ENCODE data around the gene DYNC2H1.
A peak's percentile ranks its signal among the peaks of the same experiment; 100 is the strongest.
"Not testable (repeated sequence)": the region's sequence is repeated elsewhere in the genome, so short reads cannot be mapped to it uniquely, and the experiment has no call there.

DYNC2H1 gene

GRCh38 chr11:103091064-103091800 lies 18.0 kb upstream of the DYNC2H1 start:
- H3K4me3 ChIP-seq, result peak overlapping the region; percentile 96
- peaks cover 24% of the 10 kb centered on the region for H3K36me3 ChIP-seq (replicated peaks)
- no peaks in the 10 kb centered on the region for H3K27me3 ChIP-seq (ENCODE audit: low read depth)
- H3K4me1 ChIP-seq, result peaks cover 17% of the 10 kb centered on the region
- no peaks in the 10 kb centered on the region for H3K9me3 ChIP-seq
- in situ Hi-C loops (cut with MboI; ENCODE audit: low sequenced_read_pairs), result no loop called here
- DNase-seq (ENCODE audit: low spot score in 2 of 2), result peak; percentile 49 to 73

- Histone ChIP-seq H3K4me3 (peak within 1 kb of the TSS; percentile 96), H3K4me1 (peaks cover 17% of the 10 kb centered on the region), H3K36me3 (replicated peaks) (peaks cover 22% of the 10 kb centered on the region), H3K9me3 (no peaks in the 10 kb centered on the region), H3K27me3 (ENCODE audit: low read depth) (no peaks in the 10 kb centered on the region)
- peak; percentile 86 to 98 for DNase-seq (ENCODE audit: low spot score in 2 of 2)
- in situ Hi-C loops (cut with MboI; ENCODE audit: low sequenced_read_pairs), result no loop called here
Measured at GRCh38 chr11:103091801-103092524, 17.3 kb upstream of the DYNC2H1 start, which contains the start of gene DCUN1D5. DCUN1D5 (minus strand) TSS chr11:103092160; CDS start chr11:103091872, 288 bp downstream.

- Histone ChIP-seq H3K36me3 (replicated peaks) (no peaks in the 10 kb centered on the region), H3K4me3 (no peak overlapping the region), H3K4me1 (peaks cover 5% of the 10 kb centered on the region), H3K9me3 (no peaks in the 10 kb centered on the region), H3K27me3 (ENCODE audit: low read depth) (no peaks in the 10 kb centered on the region)
- no peak for DNase-seq (ENCODE audit: low spot score in 2 of 2)
- in situ Hi-C loops (cut with MboI; ENCODE audit: low sequenced_read_pairs), result no loop called here
Measured at GRCh38 chr11:103097279-103097678, 11.9 kb upstream of the DYNC2H1 start.

- Histone ChIP-seq H3K27me3 (ENCODE audit: low read depth) (no peaks in the 10 kb centered on the region), H3K4me3 (peak overlapping the region; percentile 61), H3K9me3 (no peaks in the 10 kb centered on the region), H3K4me1 (peaks cover 11% of the 10 kb centered on the region), H3K36me3 (replicated peaks) (no peaks in the 10 kb centered on the region)
- peak in 1 of 2 experiments; percentile 12 for DNase-seq (ENCODE audit: low spot score in 2 of 2)
- in situ Hi-C loops (cut with MboI; ENCODE audit: low sequenced_read_pairs), result no loop called here
Measured at GRCh38 chr11:103109818-103110388, 677 bp downstream of the DYNC2H1 start.

- Histone ChIP-seq H3K9me3 (no peaks in the 10 kb centered on the region), H3K36me3 (replicated peaks) (no peaks in the 10 kb centered on the region), H3K27me3 (ENCODE audit: low read depth) (no peaks in the 10 kb centered on the region), H3K4me1 (peaks cover 11% of the 10 kb centered on the region), H3K4me3 (peak overlapping the region; percentile 61)
- in situ Hi-C loops (cut with MboI; ENCODE audit: low sequenced_read_pairs), result no loop called here
- no peak for DNase-seq (ENCODE audit: low spot score in 2 of 2)
Measured at GRCh38 chr11:103110391-103110790, 1.2 kb downstream of the DYNC2H1 start.

GRCh38 chr11:103111400-103111799 lies 2.2 kb downstream of the DYNC2H1 start:
- Histone ChIP-seq H3K4me1 (peaks cover 11% of the 10 kb centered on the region), H3K4me3 (no peak overlapping the region), H3K27me3 (ENCODE audit: low read depth) (no peaks in the 10 kb centered on the region), H3K9me3 (no peaks in the 10 kb centered on the region), H3K36me3 (replicated peaks) (no peaks in the 10 kb centered on the region)
- in situ Hi-C loops (cut with MboI; ENCODE audit: low sequenced_read_pairs), result no loop called here
- no peak for DNase-seq (ENCODE audit: low spot score in 2 of 2)

- Histone ChIP-seq H3K27me3 (ENCODE audit: low read depth) (no peaks in the 10 kb centered on the region), H3K4me3 (no peak overlapping the region), H3K4me1 (peaks cover 11% of the 10 kb centered on the region), H3K36me3 (replicated peaks) (no peaks in the 10 kb centered on the region), H3K9me3 (no peaks in the 10 kb centered on the region)
- no peak for DNase-seq (ENCODE audit: low spot score in 2 of 2)
- in situ Hi-C loops (cut with MboI; ENCODE audit: low sequenced_read_pairs), result no loop called here
Measured at GRCh38 chr11:103112364-103112763, 3.1 kb downstream of the DYNC2H1 start.

GRCh38 chr11:103114836-103115235 lies 5.6 kb downstream of the DYNC2H1 start:
- in situ Hi-C loops (cut with MboI; ENCODE audit: low sequenced_read_pairs), result no loop called here
- H3K36me3 ChIP-seq (replicated peaks), result no peaks in the 10 kb centered on the region
- H3K9me3 ChIP-seq, result no peaks in the 10 kb centered on the region
- H3K4me1 ChIP-seq, result peaks cover 7% of the 10 kb centered on the region
- DNase-seq (ENCODE audit: low spot score in 2 of 2), result no peak
- no peak overlapping the region for H3K4me3 ChIP-seq
- H3K27me3 ChIP-seq (ENCODE audit: low read depth), result no peaks in the 10 kb centered on the region

GRCh38 chr11:103125462-103125861 lies 16.2 kb downstream of the DYNC2H1 start:
- in situ Hi-C loops (cut with MboI; ENCODE audit: low sequenced_read_pairs), result no loop called here
- H3K9me3 ChIP-seq, result no peaks in the 10 kb centered on the region
- no peaks in the 10 kb centered on the region for H3K4me1 ChIP-seq
- H3K4me3 ChIP-seq, result no peak overlapping the region
- DNase-seq (ENCODE audit: low spot score in 2 of 2), result no peak
- H3K27me3 ChIP-seq (ENCODE audit: low read depth), result no peaks in the 10 kb centered on the region
- peaks cover 14% of the 10 kb centered on the region for H3K36me3 ChIP-seq (replicated peaks)

GRCh38 chr11:103141986-103142385 lies 32.8 kb downstream of the DYNC2H1 start:
- H3K36me3 ChIP-seq (replicated peaks); H3K4me3 ChIP-seq; H3K9me3 ChIP-seq; DNase-seq (ENCODE audit: low spot score in 2 of 2); H3K27me3 ChIP-seq (ENCODE audit: low read depth); H3K4me1 ChIP-seq; in situ Hi-C loops (cut with MboI; ENCODE audit: low sequenced_read_pairs): not testable (repeated sequence)

GRCh38 chr11:103147627-103148026 lies 38.4 kb downstream of the DYNC2H1 start:
- in situ Hi-C loops (cut with MboI; ENCODE audit: low sequenced_read_pairs), result no loop called here

GRCh38 chr11:103157542-103157941 lies 48.3 kb downstream of the DYNC2H1 start:
- H3K4me3 ChIP-seq, result no peak overlapping the region
- no peaks in the 10 kb centered on the region; the same call in 1 of the 2 replicates for H3K36me3 ChIP-seq (replicated peaks)
- in situ Hi-C loops (cut with MboI; ENCODE audit: low sequenced_read_pairs), result no loop called here

More at GRCh38 chr11:103147627-103148026, 38.4 kb downstream of the DYNC2H1 start:
- H3K27me3 ChIP-seq (ENCODE audit: low read depth), result no peaks in the 10 kb centered on the region
- H3K36me3 ChIP-seq (replicated peaks), result peaks cover 4% of the 10 kb centered on the region; the same call in 1 of the 2 replicates
- H3K9me3 ChIP-seq, result no peaks in the 10 kb centered on the region
- H3K4me1 ChIP-seq, result no peaks in the 10 kb centered on the region
- no peak overlapping the region for H3K4me3 ChIP-seq
- no peak for DNase-seq (ENCODE audit: low spot score in 2 of 2)

GRCh38 chr11:103164093-103164796 lies 55.0 kb downstream of the DYNC2H1 start:
- DNase-seq (ENCODE audit: low spot score in 2 of 2), result no peak
- Histone ChIP-seq H3K36me3 (replicated peaks) (peaks cover 12% of the 10 kb centered on the region; the same call in 1 of the 2 replicates), H3K27me3 (ENCODE audit: low read depth) (no peaks in the 10 kb centered on the region), H3K4me1 (no peaks in the 10 kb centered on the region), H3K4me3 (no peak overlapping the region), H3K9me3 (no peaks in the 10 kb centered on the region)
- in situ Hi-C loops (cut with MboI; ENCODE audit: low sequenced_read_pairs), result no loop called here

More at GRCh38 chr11:103157542-103157941, 48.3 kb downstream of the DYNC2H1 start:
- Histone ChIP-seq H3K9me3 (no peaks in the 10 kb centered on the region), H3K4me1 (no peaks in the 10 kb centered on the region), H3K27me3 (ENCODE audit: low read depth) (no peaks in the 10 kb centered on the region)
- no peak for DNase-seq (ENCODE audit: low spot score in 2 of 2)
